ENCODE measurements around the gene TOP3B. TPM values are rescaled to one million over a fixed set of nuclear protein-coding genes. Genes with fewer than 3 reads are reported as not detected.
A peak's percentile ranks its signal among the peaks of the same experiment; 100 is the strongest.

Gene TOP3B
- total and polyA plus RNA-seq, 9 of the 15 experiments (the other 6 are each of a cell fraction or from before 2014, with no cell fraction given) = 3.0 to 188 (median 112) TPM

- no peak overlapping the region for H2AFZ ChIP-seq (ENCODE audit: low read depth, low read length)
- no peaks in the 10 kb centered on the region for H3K79me2 ChIP-seq (ENCODE audit: control insufficient read depth, insufficient read depth, low read length)
- DNase-seq (ENCODE audit: extremely low read depth in 1 of 4, low spot score in 3 of 4) (no peak), FAIRE-seq (no peak), ATAC-seq (no peak)
- no peaks in the 10 kb centered on the region for H3K9me3 ChIP-seq (replicated peaks; ENCODE audit: control insufficient read depth, insufficient read depth, low read depth, low read length)
- peaks cover 95% of the 10 kb centered on the region for H3K36me3 ChIP-seq (ENCODE audit: control insufficient read depth, insufficient read depth, low read length)
- intact Hi-C loops (cut with micrococcal nuclease) (no loop called here), in situ Hi-C loops (cut with MboI) (no loop called here)
- no TSS peak for BruUV-seq (replicated peaks)
- ChIA-PET POLR2A (interaction anchor here (0.6 to 15.7 kb wide), 6 partner anchors 5 to 180 kb away, joined by 4 to 382 read pairs (median 44); partner anchors contain the start of genes PPM1F and TOP3B), CTCF (ENCODE audit: low intra/inter-chr PET ratio) (no interaction called here)
- H3K9ac ChIP-seq (ENCODE audit: insufficient read depth in 1 of 2, low read depth in 2 of 2, low read length in 2 of 2) = peak overlapping the region in 1 of 2 experiments; percentile 10; a peak in 2 of 4 replicates
- H3K4me3 ChIP-seq = no peak overlapping the region
- H3K27me3 ChIP-seq (ENCODE audit: control insufficient read depth in 2 of 2, insufficient read depth in 2 of 2, low read length in 2 of 2) = no peaks in the 10 kb centered on the region
- H4K20me1 ChIP-seq (replicated peaks; ENCODE audit: control insufficient read depth, insufficient read depth, low read length) = peaks cover 50% of the 10 kb centered on the region
- H3K4me1 ChIP-seq (replicated peaks in 1 of 2; ENCODE audit: control insufficient read depth in 2 of 2, insufficient read depth in 2 of 2, low read length in 2 of 2) = peaks cover 0 to 33% of the 10 kb centered on the region in 2 experiments; a peak in 1 of 5 replicates
- H3K4me2 ChIP-seq (ENCODE audit: insufficient read depth, low read length) = no peak overlapping the region
- WGBS (ENCODE audit: insufficient coverage, low coverage, missing lambda C conversion rate) = 76% methylated on average over 6 of the region's 6 CpGs
- H3K27ac ChIP-seq (ENCODE audit: extremely low read depth, low read depth, low read length) = no peak overlapping the region
- no peaks in the 10 kb centered on the region for H3K9me1 ChIP-seq (ENCODE audit: control insufficient read depth, insufficient read depth, low read length)
- 0 out of 2 replicates have a peak, but pooled peaks have one; percentile 1 for TF ChIP-seq ZNF57 (CRISPR knock-in tag; IDR thresholded peaks at IDR 0.05)
- no peak for TF ChIP-seq JUN (IDR thresholded peaks at IDR 0.05; ENCODE audit: borderline replicate concordance, low read depth, low read length)
- peak; percentile 55; the same call in 1 of the 2 replicates for TF ChIP-seq JUN (CRISPR knock-in tag; IDR thresholded peaks at IDR 0.05; ENCODE audit: borderline replicate concordance)
- 0 out of 2 replicates have a peak, but pooled peaks have one; percentile 20 for TF ChIP-seq TCF7 (IDR thresholded peaks at IDR 0.05; ENCODE audit: borderline replicate concordance)
- no peak for TF ChIP-seq RBM34 (IDR thresholded peaks at IDR 0.05; ENCODE audit: borderline replicate concordance, insufficient read depth, low read length)
- TF ChIP-seq HBP1 (CRISPR knock-in tag; IDR thresholded peaks at IDR 0.05) = no peak
- no peak for TF ChIP-seq PKNOX1 (IDR thresholded peaks at IDR 0.05)
- no peak for TF ChIP-seq ZKSCAN8 (CRISPR knock-in tag; IDR thresholded peaks at IDR 0.05)
- 0 out of 2 replicates have a peak, but pooled peaks have one; percentile 0 for TF ChIP-seq ZNF764 (CRISPR knock-in tag; IDR thresholded peaks at IDR 0.05; ENCODE audit: low read depth)
- TF ChIP-seq USF1 (CRISPR knock-in tag; IDR thresholded peaks at IDR 0.05) = peak; percentile 45; the same call in 1 of the 2 replicates
- peak; percentile 50; the same call in 1 of the 2 replicates for TF ChIP-seq FOXP1 (CRISPR knock-in tag; IDR thresholded peaks at IDR 0.05)
- peak; percentile 50; the same call in 1 of the 2 replicates for TF ChIP-seq ARID4B (CRISPR knock-in tag; IDR thresholded peaks at IDR 0.05)
Observed at GRCh38 chr22:21964918-21965484, 17.6 kb downstream of the TOP3B start.
